DMS114 treated with DMSO at 0.1 percent for 48 hours (cell line): ENCODE data around the gene GZMB.
"Not testable (repeated sequence)": the region's sequence is repeated elsewhere in the genome, so short reads cannot be mapped to it uniquely, and the experiment has no call there.

Source experiments
- DNase-seq: peaks from one replicate; lab custom pipeline; 2025; ENCODE audit not compliant: unreplicated experiment; lab: John Stamatoyannopoulos, UW

The GZMB gene

GRCh38 chr14:24631749-24632335, 2.1 kb downstream of the GZMB start:
- no peak for DNase-seq

GRCh38 chr14:24630872-24631477, 3.0 kb downstream of the GZMB start:
- no peak for DNase-seq

- DNase-seq: no peak
These were observed 3.7 kb downstream of the GZMB start for GRCh38 chr14:24630087-24630871.

- DNase-seq: no peak
These were observed 4.5 kb downstream of the GZMB start for GRCh38 chr14:24629521-24629920.

- no peak for DNase-seq
These were observed 20.2 kb downstream of the GZMB start for GRCh38 chr14:24613747-24614146.

- no peak for DNase-seq
These were observed 20.7 kb downstream of the GZMB start for GRCh38 chr14:24613241-24613640.

- DNase-seq: no peak
These were observed 21.8 kb downstream of the GZMB start for GRCh38 chr14:24612196-24612595.

GRCh38 chr14:24609655-24610344, 24.2 kb downstream of the GZMB start, which contains the start of gene GZMH:
TSS of gene GZMH (minus strand) at chr14:24609685. CDS start at chr14:24609613, 72 bp downstream.
- no peak for DNase-seq

GRCh38 chr14:24607635-24608514, 26.1 kb downstream of the GZMB start:
- DNase-seq: no peak

- no peak for DNase-seq
These were observed 26.9 kb downstream of the GZMB start for GRCh38 chr14:24607081-24607480.

GRCh38 chr14:24606297-24606696, 27.7 kb downstream of the GZMB start:
- no peak for DNase-seq

GRCh38 chr14:24605435-24606190, 28.4 kb downstream of the GZMB start:
- DNase-seq: peak; percentile 1

GRCh38 chr14:24597403-24597802, 36.6 kb downstream of the GZMB start:
- no peak for DNase-seq

- no peak for DNase-seq
These were observed 38.7 kb downstream of the GZMB start for GRCh38 chr14:24595073-24595808.

GRCh38 chr14:24591004-24591403, 43.0 kb downstream of the GZMB start:
- not testable (repeated sequence) for DNase-seq

- not testable (repeated sequence) for DNase-seq
These were observed 49.6 kb downstream of the GZMB start for GRCh38 chr14:24584402-24584801.
